ENCODE data around the gene TAF3. TPM values are rescaled to one million over a fixed set of nuclear protein-coding genes. Genes with fewer than 3 reads are reported as not detected.
A peak's percentile ranks its signal among the peaks of the same experiment; 100 is the strongest.

Gene TAF3
- total and polyA plus RNA-seq, 11 donors: 5.7 to 14.0 (median 10.3) TPM

GRCh38 chr10:8053446-8054243, 235.3 kb downstream of the TAF3 start:
- Histone ChIP-seq H3K4me3 (peak overlapping the region; percentile 43 to 75 (median 59)), H3K36me3 (no peaks in the 10 kb centered on the region), H3K27me3 (peaks cover 41 to 96% (median 88%) of the 10 kb centered on the region in 9 donors), H3K4me1 (peaks cover 4 to 73% (median 47%) of the 10 kb centered on the region in 12 donors), H3K27ac (peak overlapping the region in 11 of 12 donors; percentile 12 to 86 (median 48)), H3K9me3 (no peaks in the 10 kb centered on the region)
- intact Hi-C loops (cut with DNase I): loop anchor here in 6 of 10 donors (5.0 to 10.0 kb wide), 6 partner anchors 221 to 421 kb away; no protein-coding TSS in a partner anchor
- ATAC-seq: peak; percentile 76 to 93 (median 91)
- DNase-seq: peak; percentile 82 to 92 (median 85)
- TF ChIP-seq, protein P1, sequence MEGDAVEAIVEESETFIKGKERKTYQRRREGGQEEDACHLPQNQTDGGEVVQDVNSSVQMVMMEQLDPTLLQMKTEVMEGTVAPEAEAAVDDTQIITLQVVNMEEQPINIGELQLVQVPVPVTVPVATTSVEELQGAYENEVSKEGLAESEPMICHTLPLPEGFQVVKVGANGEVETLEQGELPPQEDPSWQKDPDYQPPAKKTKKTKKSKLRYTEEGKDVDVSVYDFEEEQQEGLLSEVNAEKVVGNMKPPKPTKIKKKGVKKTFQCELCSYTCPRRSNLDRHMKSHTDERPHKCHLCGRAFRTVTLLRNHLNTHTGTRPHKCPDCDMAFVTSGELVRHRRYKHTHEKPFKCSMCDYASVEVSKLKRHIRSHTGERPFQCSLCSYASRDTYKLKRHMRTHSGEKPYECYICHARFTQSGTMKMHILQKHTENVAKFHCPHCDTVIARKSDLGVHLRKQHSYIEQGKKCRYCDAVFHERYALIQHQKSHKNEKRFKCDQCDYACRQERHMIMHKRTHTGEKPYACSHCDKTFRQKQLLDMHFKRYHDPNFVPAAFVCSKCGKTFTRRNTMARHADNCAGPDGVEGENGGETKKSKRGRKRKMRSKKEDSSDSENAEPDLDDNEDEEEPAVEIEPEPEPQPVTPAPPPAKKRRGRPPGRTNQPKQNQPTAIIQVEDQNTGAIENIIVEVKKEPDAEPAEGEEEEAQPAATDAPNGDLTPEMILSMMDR (IDR thresholded peaks at IDR 0.05): peak in 10 of 12 donors; percentile 71 to 88 (median 81)
- peak in 1 of 2 donors; percentile 23 for TF ChIP-seq POLR2A (IDR thresholded peaks at IDR 0.05)
- WGBS, 4 donors: 0 to 2% (median 1%) methylated on average over 29 to 60 of the region's 60 CpGs

- ATAC-seq (peak in 2 of 4 donors; percentile 3 to 27), DNase-seq (no peak)
- no peak for TF ChIP-seq POLR2A (IDR thresholded peaks at IDR 0.05)
- TF ChIP-seq, protein P1 (IDR thresholded peaks at IDR 0.05): no peak
- intact Hi-C loops (cut with DNase I): loop anchor here in 6 of 10 donors (5.0 to 10.0 kb wide), 6 partner anchors 221 to 421 kb away; no protein-coding TSS in a partner anchor
- Histone ChIP-seq H3K9me3 (no peaks in the 10 kb centered on the region), H3K4me1 (peaks cover 4 to 74% (median 45%) of the 10 kb centered on the region in 12 donors), H3K36me3 (no peaks in the 10 kb centered on the region), H3K27ac (peak overlapping the region in 11 of 12 donors; percentile 17 to 86 (median 67)), H3K4me3 (peak overlapping the region; percentile 43 to 75 (median 59)), H3K27me3 (peaks cover 36 to 96% (median 88%) of the 10 kb centered on the region in 9 donors)
- WGBS, 4 donors: 0 to 1% (median 1%) methylated on average over 3 to 25 of the region's 25 CpGs
Measured at GRCh38 chr10:8054244-8054493, 235.9 kb downstream of the TAF3 start.

DNA sequence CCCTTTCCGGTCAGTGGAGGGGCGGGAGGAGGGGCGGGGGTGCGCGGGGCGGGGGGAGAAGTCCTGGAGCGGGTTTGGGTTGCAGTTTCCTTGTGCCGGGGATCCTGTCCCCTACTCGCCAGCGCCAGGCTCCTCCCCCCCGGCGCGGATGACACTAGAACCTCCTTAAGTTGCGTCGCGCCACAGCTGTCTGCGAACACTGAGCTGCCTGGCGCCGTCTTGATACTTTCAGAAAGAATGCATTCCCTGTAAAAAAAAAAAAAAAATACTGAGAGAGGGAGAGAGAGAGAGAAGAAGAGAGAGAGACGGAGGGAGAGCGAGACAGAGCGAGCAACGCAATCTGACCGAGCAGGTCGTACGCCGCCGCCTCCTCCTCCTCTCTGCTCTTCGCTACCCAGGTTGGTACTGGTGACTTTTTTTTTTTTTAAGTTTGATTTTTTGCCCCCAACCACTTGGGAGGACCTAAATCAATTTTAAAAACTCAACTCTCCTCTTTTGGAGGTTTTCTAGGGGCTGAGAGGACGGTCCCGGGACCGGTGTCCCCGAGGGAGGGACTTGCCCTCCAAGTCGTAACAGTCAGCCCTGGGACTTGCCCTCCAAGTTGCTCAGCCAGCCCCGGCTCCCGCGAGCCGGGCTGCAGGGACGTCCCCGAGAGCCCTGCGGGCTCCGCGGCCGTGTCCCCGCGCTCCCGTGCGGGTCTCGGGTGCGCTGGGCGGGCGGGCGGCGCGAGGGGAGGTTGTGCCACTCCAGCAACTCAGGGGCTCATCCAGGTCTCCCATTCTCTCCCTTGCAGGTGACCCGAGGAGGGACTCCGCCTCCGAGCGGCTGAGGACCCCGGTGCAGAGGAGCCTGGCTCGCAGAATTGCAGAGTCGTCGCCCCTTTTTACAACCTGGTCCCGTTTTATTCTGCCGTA, 236.4 kb downstream of the TAF3 start, which contains the start of gene GATA3:
Gene GATA3 (plus strand): TSS at position 195 of the 914 bp plus-strand sequence. CDS start 968 bp downstream, outside the sequence.
- TF ChIP-seq POLR2A (IDR thresholded peaks at IDR 0.05): peak in 1 of 2 donors; percentile 21
- TF ChIP-seq, protein P1 (IDR thresholded peaks at IDR 0.05): no peak
- Histone ChIP-seq H3K4me1 (peaks cover 0 to 74% (median 39%) of the 10 kb centered on the region in 12 donors), H3K36me3 (no peaks in the 10 kb centered on the region), H3K9me3 (no peaks in the 10 kb centered on the region), H3K27ac (peak within 1 kb of the TSS; percentile 1 to 86 (median 68)), H3K27me3 (peaks cover 32 to 96% (median 87%) of the 10 kb centered on the region in 9 donors), H3K4me3 (peak within 1 kb of the TSS; percentile 43 to 75 (median 59))
- 2 to 3% (median 2%) methylated on average over 48 to 65 of the region's 65 CpGs for WGBS, 4 donors
- DNase-seq (peak; percentile 55 to 83 (median 66)), ATAC-seq (peak in 3 of 4 donors; percentile 29 to 64 (median 55))
- intact Hi-C loops (cut with DNase I): loop anchor here in 6 of 10 donors (5.0 to 10.0 kb wide), 6 partner anchors 220 to 420 kb away; no protein-coding TSS in a partner anchor
